Endothelial cell of umbilical vein (primary cell): ENCODE results near the gene MIS18A.

Source experiments
- CTCF ChIP-seq, 2 donors: IDR thresholded peaks; 1 replicate in 1 of 2; 2 replicates in 1 of 2; pipeline ENCODE4 v1.5.1; 2011; ENCODE audit warnings: low read length in 2 of 2, mild to moderate bottlenecking in 2 of 2, moderate library complexity in 2 of 2, control low read depth in 1 of 2, inconsistent platforms in 1 of 2, low read depth in 1 of 2; ENCODE audit not compliant: insufficient read depth in 1 of 2; ENCODE audit errors: extremely low read depth in 1 of 2
- EZH2 ChIP-seq: IDR thresholded peaks from 2 replicates; pipeline ENCODE4 v1.6.1; 2012; ENCODE audit warnings: borderline replicate concordance, low read depth, mild to moderate bottlenecking, moderate library complexity, low read length, inconsistent platforms; ENCODE audit not compliant: severe bottlenecking
- GATA2 ChIP-seq: IDR thresholded peaks from 2 replicates; pipeline ENCODE4 v1.7.0; 2011; ENCODE audit warnings: low read depth, mild to moderate bottlenecking, moderate library complexity, mixed read lengths, low read length; ENCODE audit not compliant: insufficient read length, insufficient read depth
- MAX ChIP-seq: IDR thresholded peaks from 2 replicates; pipeline ENCODE4 v1.6.1; 2011; ENCODE audit not compliant: insufficient read depth, insufficient read length
- MYC ChIP-seq: IDR thresholded peaks from one replicate; pipeline ENCODE4 v1.6.1; 2011; ENCODE audit warnings: mild to moderate bottlenecking, low read depth, low read length
- POLR2A ChIP-seq: IDR thresholded peaks from 2 replicates; pipeline ENCODE4 v1.6.1; 2012; ENCODE audit warnings: low read depth, mild to moderate bottlenecking, control low read depth, low read length
- POLR2AphosphoS5 ChIP-seq: IDR thresholded peaks from 2 replicates; pipeline ENCODE4 v1.6.1; 2012; ENCODE audit warnings: low read depth, mild to moderate bottlenecking, control low read depth, low read length, moderate library complexity; ENCODE audit not compliant: insufficient read depth

GRCh38 chr21:32238063-32238462, 40.8 kb downstream of the MIS18A start:
- TF ChIP-seq MAX = no peak
- TF ChIP-seq POLR2AphosphoS5 = no peak
- no peak for TF ChIP-seq POLR2A
- no peak for TF ChIP-seq CTCF (IDR thresholded peaks at IDR 0.05; ENCODE audit: extremely low read depth in 1 of 2, insufficient read depth in 1 of 2, low read depth in 1 of 2, low read length in 2 of 2)
- no peak for TF ChIP-seq MYC
- TF ChIP-seq EZH2 = no peak
- TF ChIP-seq GATA2 = no peak
